Ishikawa (cell line): ENCODE measurements around the gene HNRNPA2B1.

Source experiments
- CEBPB ChIP-seq: IDR thresholded peaks from 2 replicates; pipeline ENCODE4 v1.6.1; 2012
- EGR1 ChIP-seq: IDR thresholded peaks from 2 replicates; pipeline ENCODE4 v1.6.1; 2012
- EP300 ChIP-seq: IDR thresholded peaks from 2 replicates; pipeline ENCODE4 v1.6.1; 2012; ENCODE audit warnings: borderline replicate concordance
- NFIC ChIP-seq: IDR thresholded peaks from 2 replicates; pipeline ENCODE4 v1.6.1; 2012
- TAF1 ChIP-seq: IDR thresholded peaks from 2 replicates; pipeline ENCODE4 v1.6.1; 2012; ENCODE audit warnings: low read depth, mild to moderate bottlenecking
- TCF12 ChIP-seq: IDR thresholded peaks from 2 replicates; pipeline ENCODE4 v1.6.1; 2012; ENCODE audit warnings: low read depth
- TEAD4 ChIP-seq: IDR thresholded peaks from 2 replicates; pipeline ENCODE4 v1.6.1; 2012
- YY1 ChIP-seq: IDR thresholded peaks from 2 replicates; pipeline ENCODE4 v1.6.1; 2012; ENCODE audit warnings: low read depth
- TF ChIP-seq, protein P1 (sequence below): IDR thresholded peaks from 2 replicates; pipeline ENCODE4 v1.6.1; 2012; ENCODE audit warnings: low read depth, mild to moderate bottlenecking
- TF ChIP-seq, protein P2 (sequence below): IDR thresholded peaks from 2 replicates; pipeline ENCODE4 v1.6.1; 2012
- TF ChIP-seq, protein P3 (sequence below): IDR thresholded peaks from 2 replicates; pipeline ENCODE4 v1.6.1; 2012

DNA sequence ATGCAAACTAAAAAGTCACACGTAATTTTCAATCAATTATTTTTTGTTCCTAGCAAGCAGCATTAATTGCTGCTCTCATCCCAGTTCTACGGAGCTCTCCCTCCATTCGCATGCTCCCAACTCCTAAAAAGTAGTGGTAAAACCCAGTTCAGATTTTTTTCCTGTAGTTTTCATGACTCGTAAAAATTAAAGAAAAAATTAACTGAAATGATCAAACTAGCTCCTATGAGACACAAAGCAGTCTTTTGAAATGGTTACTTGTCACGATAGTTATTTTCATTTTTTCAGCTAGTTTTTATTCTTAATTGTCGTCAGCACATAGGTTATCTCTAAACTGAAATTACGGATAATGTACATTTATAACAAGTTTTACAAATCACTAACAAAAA lies 1.8 kb downstream of the HNRNPA2B1 start:
- TF ChIP-seq EP300 = no peak
- no peak for TF ChIP-seq YY1
- TF ChIP-seq, protein P1, sequence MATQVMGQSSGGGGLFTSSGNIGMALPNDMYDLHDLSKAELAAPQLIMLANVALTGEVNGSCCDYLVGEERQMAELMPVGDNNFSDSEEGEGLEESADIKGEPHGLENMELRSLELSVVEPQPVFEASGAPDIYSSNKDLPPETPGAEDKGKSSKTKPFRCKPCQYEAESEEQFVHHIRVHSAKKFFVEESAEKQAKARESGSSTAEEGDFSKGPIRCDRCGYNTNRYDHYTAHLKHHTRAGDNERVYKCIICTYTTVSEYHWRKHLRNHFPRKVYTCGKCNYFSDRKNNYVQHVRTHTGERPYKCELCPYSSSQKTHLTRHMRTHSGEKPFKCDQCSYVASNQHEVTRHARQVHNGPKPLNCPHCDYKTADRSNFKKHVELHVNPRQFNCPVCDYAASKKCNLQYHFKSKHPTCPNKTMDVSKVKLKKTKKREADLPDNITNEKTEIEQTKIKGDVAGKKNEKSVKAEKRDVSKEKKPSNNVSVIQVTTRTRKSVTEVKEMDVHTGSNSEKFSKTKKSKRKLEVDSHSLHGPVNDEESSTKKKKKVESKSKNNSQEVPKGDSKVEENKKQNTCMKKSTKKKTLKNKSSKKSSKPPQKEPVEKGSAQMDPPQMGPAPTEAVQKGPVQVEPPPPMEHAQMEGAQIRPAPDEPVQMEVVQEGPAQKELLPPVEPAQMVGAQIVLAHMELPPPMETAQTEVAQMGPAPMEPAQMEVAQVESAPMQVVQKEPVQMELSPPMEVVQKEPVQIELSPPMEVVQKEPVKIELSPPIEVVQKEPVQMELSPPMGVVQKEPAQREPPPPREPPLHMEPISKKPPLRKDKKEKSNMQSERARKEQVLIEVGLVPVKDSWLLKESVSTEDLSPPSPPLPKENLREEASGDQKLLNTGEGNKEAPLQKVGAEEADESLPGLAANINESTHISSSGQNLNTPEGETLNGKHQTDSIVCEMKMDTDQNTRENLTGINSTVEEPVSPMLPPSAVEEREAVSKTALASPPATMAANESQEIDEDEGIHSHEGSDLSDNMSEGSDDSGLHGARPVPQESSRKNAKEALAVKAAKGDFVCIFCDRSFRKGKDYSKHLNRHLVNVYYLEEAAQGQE = no peak
- TF ChIP-seq TAF1 = no peak
- TF ChIP-seq, protein P2, sequence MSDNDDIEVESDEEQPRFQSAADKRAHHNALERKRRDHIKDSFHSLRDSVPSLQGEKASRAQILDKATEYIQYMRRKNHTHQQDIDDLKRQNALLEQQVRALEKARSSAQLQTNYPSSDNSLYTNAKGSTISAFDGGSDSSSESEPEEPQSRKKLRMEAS = no peak
- TF ChIP-seq TCF12 = no peak
- TF ChIP-seq NFIC = no peak
- TF ChIP-seq EGR1 = no peak
- no peak for TF ChIP-seq CEBPB
- TF ChIP-seq, protein P3, sequence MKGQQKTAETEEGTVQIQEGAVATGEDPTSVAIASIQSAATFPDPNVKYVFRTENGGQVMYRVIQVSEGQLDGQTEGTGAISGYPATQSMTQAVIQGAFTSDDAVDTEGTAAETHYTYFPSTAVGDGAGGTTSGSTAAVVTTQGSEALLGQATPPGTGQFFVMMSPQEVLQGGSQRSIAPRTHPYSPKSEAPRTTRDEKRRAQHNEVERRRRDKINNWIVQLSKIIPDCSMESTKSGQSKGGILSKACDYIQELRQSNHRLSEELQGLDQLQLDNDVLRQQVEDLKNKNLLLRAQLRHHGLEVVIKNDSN = no peak
- no peak for TF ChIP-seq TEAD4
